ENCODE data around the gene ANP32E. TPM values are rescaled to one million over a fixed set of nuclear protein-coding genes. Genes with fewer than 3 reads are reported as not detected.

ANP32E gene
- total RNA-seq, 1 donor from 2014 or later: 48.9 TPM

GRCh38 chr1:150180474-150180873 is 55.4 kb downstream of the ANP32E start:
- Mint-ChIP-seq H3K27ac (ENCODE audit: unreplicated experiment) (no peak overlapping the region), H3K4me1 (ENCODE audit: low read depth, unreplicated experiment) (no peaks in the 10 kb centered on the region), H3K4me3 (ENCODE audit: unreplicated experiment) (no peak overlapping the region), H3K9me3 (ENCODE audit: unreplicated experiment) (no peaks in the 10 kb centered on the region), H3K27me3 (ENCODE audit: low read depth, unreplicated experiment) (no peaks in the 10 kb centered on the region), H3K36me3 (ENCODE audit: low read depth, unreplicated experiment) (no peaks in the 10 kb centered on the region)
- Histone ChIP-seq H3K4me3 (ENCODE audit: insufficient read depth, low read depth, low read length) (no peak overlapping the region), H3K79me2 (ENCODE audit: insufficient read depth, low read length) (no peaks in the 10 kb centered on the region), H3K36me3 (ENCODE audit: insufficient read depth, low read length) (no peaks in the 10 kb centered on the region), H4K20me1 (ENCODE audit: insufficient read depth, low read length) (no peaks in the 10 kb centered on the region), H3K9me3 (ENCODE audit: insufficient read depth, low read depth, low read length) (no peaks in the 10 kb centered on the region), H3K27me3 (ENCODE audit: insufficient read depth, low read length) (no peaks in the 10 kb centered on the region), H3K4me2 (ENCODE audit: low read length) (no peak overlapping the region), H3K4me1 (ENCODE audit: insufficient read depth, low read length) (no peaks in the 10 kb centered on the region), H3K9ac (ENCODE audit: low read length) (no peak overlapping the region), H2AFZ (ENCODE audit: low read depth, low read length) (no peak overlapping the region), H3K27ac (ENCODE audit: low read depth, low read length) (no peak overlapping the region)
- FAIRE-seq: no peak
- no peak for TF ChIP-seq EZH2 (IDR thresholded peaks at IDR 0.05; ENCODE audit: insufficient read depth, low read length)
- TF ChIP-seq CTCF (IDR thresholded peaks at IDR 0.05; ENCODE audit: insufficient read depth, low read depth, low read length): no peak
- no peak for DNase-seq (ENCODE audit: low read depth)

- H2AFZ ChIP-seq (ENCODE audit: low read depth, low read length): no peak overlapping the region
- no peak overlapping the region for H3K4me3 Mint-ChIP-seq (ENCODE audit: unreplicated experiment)
- no peak overlapping the region for H3K4me2 ChIP-seq (ENCODE audit: low read length)
- no peaks in the 10 kb centered on the region for H3K4me1 ChIP-seq (ENCODE audit: insufficient read depth, low read length)
- H3K27ac ChIP-seq (ENCODE audit: low read depth, low read length): no peak overlapping the region
- no peak for TF ChIP-seq EZH2 (IDR thresholded peaks at IDR 0.05; ENCODE audit: insufficient read depth, low read length)
- no peak for TF ChIP-seq CTCF (IDR thresholded peaks at IDR 0.05; ENCODE audit: insufficient read depth, low read depth, low read length)
- no peak overlapping the region for H3K9ac ChIP-seq (ENCODE audit: low read length)
- H3K36me3 Mint-ChIP-seq (ENCODE audit: low read depth, unreplicated experiment): no peaks in the 10 kb centered on the region
- H3K79me2 ChIP-seq (ENCODE audit: insufficient read depth, low read length): no peaks in the 10 kb centered on the region
- H3K9me3 Mint-ChIP-seq (ENCODE audit: unreplicated experiment): no peaks in the 10 kb centered on the region
- H3K36me3 ChIP-seq (ENCODE audit: insufficient read depth, low read length): no peaks in the 10 kb centered on the region
- no peak for DNase-seq (ENCODE audit: low read depth)
- no peaks in the 10 kb centered on the region for H3K4me1 Mint-ChIP-seq (ENCODE audit: low read depth, unreplicated experiment)
- H3K4me3 ChIP-seq (ENCODE audit: insufficient read depth, low read depth, low read length): no peak overlapping the region
- H3K27me3 Mint-ChIP-seq (ENCODE audit: low read depth, unreplicated experiment): no peaks in the 10 kb centered on the region
- no peak for FAIRE-seq
- H3K27me3 ChIP-seq (ENCODE audit: insufficient read depth, low read length): no peaks in the 10 kb centered on the region
- no peaks in the 10 kb centered on the region for H3K9me3 ChIP-seq (ENCODE audit: insufficient read depth, low read depth, low read length)
- H4K20me1 ChIP-seq (ENCODE audit: insufficient read depth, low read length): no peaks in the 10 kb centered on the region
- H3K27ac Mint-ChIP-seq (ENCODE audit: unreplicated experiment): no peak overlapping the region
Measured at GRCh38 chr1:150179867-150180266, 56.0 kb downstream of the ANP32E start.

GRCh38 chr1:150178548-150178947 is 57.4 kb downstream of the ANP32E start:
- H3K9ac ChIP-seq (ENCODE audit: low read length): no peak overlapping the region
- no peak for TF ChIP-seq CTCF (IDR thresholded peaks at IDR 0.05; ENCODE audit: insufficient read depth, low read depth, low read length)
- TF ChIP-seq EZH2 (IDR thresholded peaks at IDR 0.05; ENCODE audit: insufficient read depth, low read length): no peak
- H3K4me2 ChIP-seq (ENCODE audit: low read length): no peak overlapping the region

More at GRCh38 chr1:150178548-150178947, 57.4 kb downstream of the ANP32E start:
- peaks cover under 1% of the 10 kb centered on the region for H3K4me1 Mint-ChIP-seq (ENCODE audit: low read depth, unreplicated experiment)
- DNase-seq (ENCODE audit: low read depth): no peak
- no peaks in the 10 kb centered on the region for H3K9me3 Mint-ChIP-seq (ENCODE audit: unreplicated experiment)
- Histone ChIP-seq H3K4me3 (ENCODE audit: insufficient read depth, low read depth, low read length) (no peak overlapping the region), H3K4me1 (ENCODE audit: insufficient read depth, low read length) (no peaks in the 10 kb centered on the region), H3K79me2 (ENCODE audit: insufficient read depth, low read length) (no peaks in the 10 kb centered on the region), H3K27ac (ENCODE audit: low read depth, low read length) (no peak overlapping the region), H2AFZ (ENCODE audit: low read depth, low read length) (no peak overlapping the region), H4K20me1 (ENCODE audit: insufficient read depth, low read length) (no peaks in the 10 kb centered on the region), H3K36me3 (ENCODE audit: insufficient read depth, low read length) (no peaks in the 10 kb centered on the region), H3K27me3 (ENCODE audit: insufficient read depth, low read length) (no peaks in the 10 kb centered on the region), H3K9me3 (ENCODE audit: insufficient read depth, low read depth, low read length) (no peaks in the 10 kb centered on the region)
- H3K36me3 Mint-ChIP-seq (ENCODE audit: low read depth, unreplicated experiment): no peaks in the 10 kb centered on the region
- H3K27me3 Mint-ChIP-seq (ENCODE audit: low read depth, unreplicated experiment): no peaks in the 10 kb centered on the region
- FAIRE-seq: no peak
- H3K4me3 Mint-ChIP-seq (ENCODE audit: unreplicated experiment): no peak overlapping the region
- H3K27ac Mint-ChIP-seq (ENCODE audit: unreplicated experiment): no peak overlapping the region
